CD4-positive, alpha-beta T cell treated with Interleukin-6 for 4 hours (primary cell): ENCODE data around the gene ADSS1.

Experiments used
- DNase-seq: peaks from one replicate; pipeline ENCODE4 v3.0.0-alpha.2; 2020; ENCODE audit warnings: mixed read lengths

ADSS1 gene

GRCh38 chr14:104687601-104688504, 36.2 kb upstream of the ADSS1 start:
- DNase-seq: no peak

GRCh38 chr14:104688505-104689108, 35.4 kb upstream of the ADSS1 start:
- no peak for DNase-seq

GRCh38 chr14:104689109-104689880, 34.7 kb upstream of the ADSS1 start, which contains the start of gene INF2:
Gene INF2, plus strand, starts transcription at chr14:104689618. Its CDS starts 11,748 bp downstream, at chr14:104701366.
- DNase-seq: peak; percentile 74

- DNase-seq: peak; percentile 35
Observed at GRCh38 chr14:104689881-104690711, 33.9 kb upstream of the ADSS1 start.

- DNase-seq: peak; percentile 35
Observed at GRCh38 chr14:104690861-104691455, 33.1 kb upstream of the ADSS1 start.

GRCh38 chr14:104691546-104692260, 32.3 kb upstream of the ADSS1 start:
- no peak for DNase-seq

- no peak for DNase-seq
Observed at GRCh38 chr14:104692261-104692938, 31.6 kb upstream of the ADSS1 start.

GRCh38 chr14:104692939-104693315, 31.1 kb upstream of the ADSS1 start:
- DNase-seq: no peak

- DNase-seq: no peak
Observed at GRCh38 chr14:104693482-104694431, 30.3 kb upstream of the ADSS1 start.

GRCh38 chr14:104694475-104694950, 29.5 kb upstream of the ADSS1 start:
- DNase-seq: no peak

GRCh38 chr14:104694991-104695659, 28.9 kb upstream of the ADSS1 start:
- peak; percentile 67 for DNase-seq

- no peak for DNase-seq
Observed at GRCh38 chr14:104695660-104696000, 28.4 kb upstream of the ADSS1 start.

GRCh38 chr14:104696671-104697316, 27.2 kb upstream of the ADSS1 start:
- DNase-seq: no peak

- DNase-seq: no peak
Observed at GRCh38 chr14:104697317-104697703, 26.7 kb upstream of the ADSS1 start.

GRCh38 chr14:104697892-104698583, 26.0 kb upstream of the ADSS1 start:
- no peak for DNase-seq

- no peak for DNase-seq
Observed at GRCh38 chr14:104698688-104699425, 25.2 kb upstream of the ADSS1 start.

- DNase-seq: no peak
Observed at GRCh38 chr14:104699426-104699748, 24.6 kb upstream of the ADSS1 start.
